Measurements from ENCODE around the gene KCNMA1. TPM values are rescaled to one million over a fixed set of nuclear protein-coding genes. Genes with fewer than 3 reads are reported as not detected.
A peak's percentile ranks its signal among the peaks of the same experiment; 100 is the strongest.

KCNMA1 gene
- total and polyA plus RNA-seq, 7 donors, result 15.3 to 427 (median 256) TPM

GRCh38 chr10:77431209-77431611 lies 206.4 kb downstream of the KCNMA1 start:
- no peak for DNase-seq
- Histone ChIP-seq H3K9me3 (no peaks in the 10 kb centered on the region), H3K27ac (peak overlapping the region in 2 of 4 donors; percentile 18 to 44), H3K27me3 (no peaks in the 10 kb centered on the region), H3K4me3 (no peak overlapping the region), H3K36me3 (no peaks in the 10 kb centered on the region), H3K4me1 (peaks cover 0 to 71% (median 44%) of the 10 kb centered on the region in 4 donors)
- TF ChIP-seq, protein P1, sequence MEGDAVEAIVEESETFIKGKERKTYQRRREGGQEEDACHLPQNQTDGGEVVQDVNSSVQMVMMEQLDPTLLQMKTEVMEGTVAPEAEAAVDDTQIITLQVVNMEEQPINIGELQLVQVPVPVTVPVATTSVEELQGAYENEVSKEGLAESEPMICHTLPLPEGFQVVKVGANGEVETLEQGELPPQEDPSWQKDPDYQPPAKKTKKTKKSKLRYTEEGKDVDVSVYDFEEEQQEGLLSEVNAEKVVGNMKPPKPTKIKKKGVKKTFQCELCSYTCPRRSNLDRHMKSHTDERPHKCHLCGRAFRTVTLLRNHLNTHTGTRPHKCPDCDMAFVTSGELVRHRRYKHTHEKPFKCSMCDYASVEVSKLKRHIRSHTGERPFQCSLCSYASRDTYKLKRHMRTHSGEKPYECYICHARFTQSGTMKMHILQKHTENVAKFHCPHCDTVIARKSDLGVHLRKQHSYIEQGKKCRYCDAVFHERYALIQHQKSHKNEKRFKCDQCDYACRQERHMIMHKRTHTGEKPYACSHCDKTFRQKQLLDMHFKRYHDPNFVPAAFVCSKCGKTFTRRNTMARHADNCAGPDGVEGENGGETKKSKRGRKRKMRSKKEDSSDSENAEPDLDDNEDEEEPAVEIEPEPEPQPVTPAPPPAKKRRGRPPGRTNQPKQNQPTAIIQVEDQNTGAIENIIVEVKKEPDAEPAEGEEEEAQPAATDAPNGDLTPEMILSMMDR (IDR thresholded peaks at IDR 0.05), result no peak
- TF ChIP-seq POLR2A (IDR thresholded peaks at IDR 0.05), result no peak
- no peak for TF ChIP-seq EP300 (IDR thresholded peaks at IDR 0.05)
- TF ChIP-seq POLR2AphosphoS5 (IDR thresholded peaks at IDR 0.05), result no peak
- intact Hi-C loops (cut with DNase I), result no loop called here

DNA sequence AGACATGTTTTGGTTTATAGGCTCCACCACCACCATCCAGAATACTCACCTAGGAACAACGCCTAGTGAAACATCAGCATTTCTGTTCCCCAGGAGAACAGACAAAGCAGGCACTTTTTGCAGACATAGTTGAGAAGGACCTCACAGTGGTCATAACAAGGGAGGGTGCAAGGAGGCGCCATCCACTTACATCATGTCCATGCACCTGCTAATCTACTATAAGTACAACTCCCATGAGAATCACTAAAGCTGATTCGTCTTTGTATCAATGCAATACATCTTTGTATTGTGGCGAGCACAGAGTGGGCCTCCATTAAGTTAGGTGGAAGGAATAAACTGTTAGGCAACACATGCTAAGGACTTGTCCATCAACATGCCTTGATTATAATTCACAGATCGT lies 207.1 kb downstream of the KCNMA1 start:
- no peak for DNase-seq
- no peak overlapping the region for H3K4me3 ChIP-seq
- no peak for TF ChIP-seq EP300 (IDR thresholded peaks at IDR 0.05)
- TF ChIP-seq, protein P1 (IDR thresholded peaks at IDR 0.05), result no peak
- TF ChIP-seq POLR2A (IDR thresholded peaks at IDR 0.05), result no peak
- no peak for TF ChIP-seq POLR2AphosphoS5 (IDR thresholded peaks at IDR 0.05)
- H3K27ac ChIP-seq, result peak overlapping the region in 3 of 4 donors; percentile 18 to 87 (median 73)
- H3K4me1 ChIP-seq, result peaks cover 0 to 71% (median 41%) of the 10 kb centered on the region in 4 donors
- WGBS, 2 donors, result 92% methylated on average over 5 of the region's 5 CpGs
- no peaks in the 10 kb centered on the region for H3K9me3 ChIP-seq
- H3K36me3 ChIP-seq, result no peaks in the 10 kb centered on the region
- no peaks in the 10 kb centered on the region for H3K27me3 ChIP-seq
- intact Hi-C loops (cut with DNase I), result no loop called here

DNA sequence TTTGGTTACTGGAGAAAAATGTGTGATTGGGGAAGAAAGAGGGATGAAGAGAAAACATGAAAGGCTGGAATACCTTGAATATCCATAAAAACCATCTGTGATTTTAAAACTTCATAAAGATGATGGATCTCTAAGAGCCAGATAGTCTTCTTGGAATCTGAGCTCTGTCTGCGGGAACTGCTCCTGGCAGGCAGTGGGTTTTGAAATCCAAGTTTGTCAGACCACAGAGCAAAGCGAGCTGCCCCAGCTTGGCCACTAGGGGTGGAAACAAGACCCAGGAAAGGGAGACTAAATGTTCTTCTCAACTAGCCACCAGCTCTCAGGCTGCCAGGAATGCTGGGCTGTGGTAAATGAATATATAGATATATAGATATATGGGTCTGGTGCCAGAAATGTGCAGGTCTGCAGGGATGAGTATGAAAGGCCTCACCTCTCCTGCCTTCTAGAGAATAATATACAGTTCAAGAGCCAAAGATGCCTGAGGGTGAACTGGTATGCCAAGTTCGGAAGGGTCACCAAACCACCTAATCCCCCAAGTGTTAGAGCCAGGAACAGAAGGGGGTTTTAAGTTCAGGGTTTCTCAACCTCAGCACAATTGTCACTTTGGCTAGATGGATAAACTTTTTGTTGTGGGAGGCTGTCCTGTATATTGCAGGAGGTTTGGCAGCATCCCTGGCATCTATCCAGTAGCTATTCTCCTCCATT lies 208.8 kb downstream of the KCNMA1 start:
- H3K4me1 ChIP-seq, result peaks cover 0 to 84% (median 50%) of the 10 kb centered on the region in 4 donors
- H3K27me3 ChIP-seq, result no peaks in the 10 kb centered on the region
- no peak overlapping the region for H3K4me3 ChIP-seq
- TF ChIP-seq POLR2AphosphoS5 (IDR thresholded peaks at IDR 0.05) (peak in 1 of 4 donors; percentile 17), EP300 (IDR thresholded peaks at IDR 0.05) (no peak), POLR2A (IDR thresholded peaks at IDR 0.05) (no peak)
- TF ChIP-seq, protein P1 (IDR thresholded peaks at IDR 0.05), result peak in 3 of 4 experiments; percentile 27 to 64 (median 48)
- 68 to 89% methylated on average over 3 of the region's 3 CpGs for WGBS, 2 donors
- no peaks in the 10 kb centered on the region for H3K9me3 ChIP-seq
- no peaks in the 10 kb centered on the region for H3K36me3 ChIP-seq
- intact Hi-C loops (cut with DNase I), result no loop called here
- DNase-seq, result peak; percentile 84
- peak overlapping the region in 3 of 4 donors; percentile 57 to 87 (median 73) for H3K27ac ChIP-seq

- Histone ChIP-seq H3K27ac (peak overlapping the region in 3 of 4 donors; percentile 68 to 87 (median 73)), H3K9me3 (no peaks in the 10 kb centered on the region), H3K27me3 (no peaks in the 10 kb centered on the region), H3K4me1 (peaks cover 0 to 98% (median 77%) of the 10 kb centered on the region in 4 donors), H3K36me3 (no peaks in the 10 kb centered on the region), H3K4me3 (no peak overlapping the region)
- TF ChIP-seq, protein P1 (IDR thresholded peaks at IDR 0.05), result no peak
- TF ChIP-seq EP300 (IDR thresholded peaks at IDR 0.05) (no peak), POLR2AphosphoS5 (IDR thresholded peaks at IDR 0.05) (no peak), POLR2A (IDR thresholded peaks at IDR 0.05) (no peak)
- DNase-seq, result no peak
- intact Hi-C loops (cut with DNase I), result no loop called here
These were observed 213.4 kb downstream of the KCNMA1 start for GRCh38 chr10:77424257-77424656.
